Gastroesophageal sphincter (tissue), 3 donors: Measurements from ENCODE around the gene PDS5A.
"Not testable (repeated sequence)": the region's sequence is repeated elsewhere in the genome, so short reads cannot be mapped to it uniquely, and the experiment has no call there.

Source experiments
- CTCF ChIP-seq, 4 experiments: fragments of 200-600 bp in 2 of 4; fragments of 450-650 bp in 2 of 4; sonication (generic) in 1 of 4; IDR thresholded peaks; one replicate each; pipeline ENCODE4 v1.5.1; 2017 to 2019; ENCODE audit warnings: antibody characterized with exemption in 4 of 4, mild to moderate bottlenecking in 2 of 4, moderate library complexity in 2 of 4
- EP300 ChIP-seq: sonication (generic); formaldehyde crosslinking; IDR thresholded peaks from one replicate; pipeline ENCODE4 v1.6.1; 2017; ENCODE audit warnings: antibody characterized with exemption, mild to moderate bottlenecking
- POLR2A ChIP-seq, 2 donors: fragments of 450-650 bp; IDR thresholded peaks; one replicate each; pipeline ENCODE4 v1.6.1; 2017; ENCODE audit warnings: antibody characterized with exemption in 2 of 2, mild to moderate bottlenecking in 2 of 2, moderate library complexity in 1 of 2
- POLR2AphosphoS5 ChIP-seq: sonication (generic); formaldehyde crosslinking; IDR thresholded peaks from one replicate; pipeline ENCODE4 v1.6.1; 2017; ENCODE audit warnings: antibody characterized with exemption

- TF ChIP-seq CTCF (IDR thresholded peaks at IDR 0.05); EP300; POLR2AphosphoS5; POLR2A (IDR thresholded peaks at IDR 0.05): not testable (repeated sequence)
These were observed 195.7 kb downstream of the PDS5A start for GRCh38 chr4:39781988-39782387.
